IMR-90 (cell line): ENCODE measurements around the gene SRPK2.

ENCODE experiments used
- CTCF ChIP-seq: conservative IDR thresholded peaks from 2 replicates; pipeline ENCODE4 v1.5.1; 2012; ENCODE audit warnings: mild to moderate bottlenecking, low read depth, low read length, improper control_type of control experiment
- POLR2A ChIP-seq: IDR thresholded peaks from 2 replicates; pipeline ENCODE4 v1.6.1; 2012; ENCODE audit warnings: mild to moderate bottlenecking, low read depth, low read length

- TF ChIP-seq CTCF (no peak), POLR2A (no peak)
These were observed 106.8 kb downstream of the SRPK2 start for GRCh38 chr7:105281966-105282365.
